OCI-LY1 (cell line): ENCODE measurements around the gene TEPSIN.

ENCODE experiments used
- CTCF ChIP-seq: fragments of 200-600 bp; sonication (generic), shearing (Covaris generic); IDR thresholded peaks from 2 replicates; pipeline ENCODE4 v1.5.1; 2017; ENCODE audit warnings: mild to moderate bottlenecking, antibody characterized with exemption, low read length, moderate library complexity, mixed read lengths
- EZH2 ChIP-seq: fragments of 200-600 bp; sonication (generic), shearing (Covaris generic); IDR thresholded peaks from 2 replicates; pipeline ENCODE4 v1.8.0; 2017; ENCODE audit warnings: borderline replicate concordance, mixed run types, mild to moderate bottlenecking, antibody characterized with exemption, low read length, moderate library complexity, mixed read lengths

GRCh38 chr17:81264640-81265039 lies 25.8 kb upstream of the TEPSIN start:
- TF ChIP-seq CTCF (no peak), EZH2 (no peak)
